ENCODE results near the gene CRYGD.
"Not testable (repeated sequence)": the region's sequence is repeated elsewhere in the genome, so short reads cannot be mapped to it uniquely, and the experiment has no call there.

Gene CRYGD

DNA sequence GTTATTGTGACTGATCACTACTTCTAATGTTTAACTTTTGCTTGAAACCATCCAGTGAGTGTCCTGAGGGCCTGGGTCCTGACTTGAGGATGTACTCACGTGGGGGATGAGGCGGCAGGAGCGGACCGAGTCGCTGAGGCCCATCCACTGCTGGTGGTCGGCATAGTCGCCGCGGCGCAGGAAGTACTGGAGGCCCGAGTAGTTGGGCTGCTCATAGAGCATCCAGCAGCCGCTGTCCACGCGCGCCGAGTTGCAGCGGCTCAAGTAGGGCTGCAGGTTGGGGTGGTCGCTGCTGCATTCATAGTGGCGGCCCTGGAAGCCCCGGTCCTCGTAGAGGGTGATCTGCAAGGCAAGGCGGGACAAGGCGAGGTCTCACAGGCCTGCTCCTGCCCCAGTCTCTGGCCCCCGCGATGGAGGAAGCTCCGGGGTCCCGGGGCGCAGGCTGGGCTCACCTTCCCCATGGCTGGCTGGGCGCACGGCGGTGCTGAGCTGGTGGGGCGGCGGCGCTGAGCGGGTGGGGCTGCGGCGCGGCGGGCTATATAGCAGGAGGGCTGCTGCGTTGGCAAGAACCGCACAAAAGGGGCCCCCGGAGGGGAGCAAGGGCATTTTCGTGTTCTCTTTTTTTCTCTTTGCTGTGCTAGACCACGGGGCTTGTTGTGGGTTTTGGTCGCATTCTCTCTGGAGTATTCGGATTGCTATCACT, at the start of gene CRYGD:
Gene CRYGD (minus strand): TSS at position 512 of the 703 bp plus-strand sequence. CDS start 51 bp downstream, at position 461.
- not testable (repeated sequence) for H3K9ac ChIP-seq (ENCODE audit: low read length); H3K9me2 ChIP-seq (replicated peaks; ENCODE audit: insufficient read depth, low read length); H3K9me3 ChIP-seq (replicated peaks; ENCODE audit: insufficient read depth, low read length); H3F3A ChIP-seq (ENCODE audit: insufficient read depth, low read length); H3K79me2 ChIP-seq (ENCODE audit: low read length); H3K4me3 ChIP-seq (ENCODE audit: low read length); H3K27me3 ChIP-seq (replicated peaks; ENCODE audit: insufficient read depth, low read length); H3K27ac ChIP-seq (ENCODE audit: low read length); H3K4me1 ChIP-seq (ENCODE audit: low read length); DNase-seq; H3K36me3 ChIP-seq (replicated peaks; ENCODE audit: insufficient read depth, low read length); H4K20me1 ChIP-seq (ENCODE audit: insufficient read depth, low read length); H3K4me2 ChIP-seq (ENCODE audit: low read depth, low read length); H2AFZ ChIP-seq (ENCODE audit: low read length)

DNA sequence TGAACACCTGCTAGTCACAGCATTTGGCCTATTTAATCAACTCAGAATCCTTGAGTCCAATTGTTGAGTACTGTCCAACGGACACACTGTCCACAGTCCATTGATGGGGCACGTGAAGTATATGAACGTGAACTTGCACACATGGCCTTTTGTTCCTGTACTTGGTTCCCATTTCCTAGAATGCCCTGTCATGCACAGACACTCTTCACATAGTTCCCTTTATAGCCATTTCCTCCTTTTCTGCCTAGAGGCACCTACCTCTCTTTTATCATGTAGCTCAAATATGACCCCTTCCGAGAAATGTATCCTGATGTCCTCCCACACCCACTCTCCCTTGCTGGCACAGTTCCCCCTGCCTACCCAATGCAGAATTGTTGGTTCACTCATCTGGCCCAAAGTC, 47.8 kb upstream of the CRYGD start:
- H3K79me2 ChIP-seq (ENCODE audit: low read length): no peaks in the 10 kb centered on the region
- no peaks in the 10 kb centered on the region for H3K36me3 ChIP-seq (replicated peaks; ENCODE audit: insufficient read depth, low read length)
- no peaks in the 10 kb centered on the region for H3K9me3 ChIP-seq (replicated peaks; ENCODE audit: insufficient read depth, low read length)
- no peaks in the 10 kb centered on the region for H4K20me1 ChIP-seq (ENCODE audit: insufficient read depth, low read length)
- no peaks in the 10 kb centered on the region for H3K27me3 ChIP-seq (replicated peaks; ENCODE audit: insufficient read depth, low read length)
- no peak for DNase-seq
- TF ChIP-seq EZH2phosphoT487 (IDR thresholded peaks at IDR 0.05; ENCODE audit: low read length) (no peak), EZH2 (optimal IDR thresholded peaks at IDR 0.05; ENCODE audit: low read depth, low read length) (no peak)
- TF ChIP-seq, protein P1, sequence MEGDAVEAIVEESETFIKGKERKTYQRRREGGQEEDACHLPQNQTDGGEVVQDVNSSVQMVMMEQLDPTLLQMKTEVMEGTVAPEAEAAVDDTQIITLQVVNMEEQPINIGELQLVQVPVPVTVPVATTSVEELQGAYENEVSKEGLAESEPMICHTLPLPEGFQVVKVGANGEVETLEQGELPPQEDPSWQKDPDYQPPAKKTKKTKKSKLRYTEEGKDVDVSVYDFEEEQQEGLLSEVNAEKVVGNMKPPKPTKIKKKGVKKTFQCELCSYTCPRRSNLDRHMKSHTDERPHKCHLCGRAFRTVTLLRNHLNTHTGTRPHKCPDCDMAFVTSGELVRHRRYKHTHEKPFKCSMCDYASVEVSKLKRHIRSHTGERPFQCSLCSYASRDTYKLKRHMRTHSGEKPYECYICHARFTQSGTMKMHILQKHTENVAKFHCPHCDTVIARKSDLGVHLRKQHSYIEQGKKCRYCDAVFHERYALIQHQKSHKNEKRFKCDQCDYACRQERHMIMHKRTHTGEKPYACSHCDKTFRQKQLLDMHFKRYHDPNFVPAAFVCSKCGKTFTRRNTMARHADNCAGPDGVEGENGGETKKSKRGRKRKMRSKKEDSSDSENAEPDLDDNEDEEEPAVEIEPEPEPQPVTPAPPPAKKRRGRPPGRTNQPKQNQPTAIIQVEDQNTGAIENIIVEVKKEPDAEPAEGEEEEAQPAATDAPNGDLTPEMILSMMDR (IDR thresholded peaks at IDR 0.05; ENCODE audit: low read length): no peak
- no peak overlapping the region for H2AFZ ChIP-seq (ENCODE audit: low read length)
- H3K4me3 ChIP-seq (ENCODE audit: low read length): no peak overlapping the region
- H3K9me2 ChIP-seq (replicated peaks; ENCODE audit: insufficient read depth, low read length): no peaks in the 10 kb centered on the region
- no peaks in the 10 kb centered on the region for H3F3A ChIP-seq (ENCODE audit: insufficient read depth, low read length)
- H3K27ac ChIP-seq (ENCODE audit: low read length): no peak overlapping the region
- H3K9ac ChIP-seq (ENCODE audit: low read length): no peak overlapping the region
- H3K4me1 ChIP-seq (ENCODE audit: low read length): no peaks in the 10 kb centered on the region
- no peak overlapping the region for H3K4me2 ChIP-seq (ENCODE audit: low read depth, low read length)

DNA sequence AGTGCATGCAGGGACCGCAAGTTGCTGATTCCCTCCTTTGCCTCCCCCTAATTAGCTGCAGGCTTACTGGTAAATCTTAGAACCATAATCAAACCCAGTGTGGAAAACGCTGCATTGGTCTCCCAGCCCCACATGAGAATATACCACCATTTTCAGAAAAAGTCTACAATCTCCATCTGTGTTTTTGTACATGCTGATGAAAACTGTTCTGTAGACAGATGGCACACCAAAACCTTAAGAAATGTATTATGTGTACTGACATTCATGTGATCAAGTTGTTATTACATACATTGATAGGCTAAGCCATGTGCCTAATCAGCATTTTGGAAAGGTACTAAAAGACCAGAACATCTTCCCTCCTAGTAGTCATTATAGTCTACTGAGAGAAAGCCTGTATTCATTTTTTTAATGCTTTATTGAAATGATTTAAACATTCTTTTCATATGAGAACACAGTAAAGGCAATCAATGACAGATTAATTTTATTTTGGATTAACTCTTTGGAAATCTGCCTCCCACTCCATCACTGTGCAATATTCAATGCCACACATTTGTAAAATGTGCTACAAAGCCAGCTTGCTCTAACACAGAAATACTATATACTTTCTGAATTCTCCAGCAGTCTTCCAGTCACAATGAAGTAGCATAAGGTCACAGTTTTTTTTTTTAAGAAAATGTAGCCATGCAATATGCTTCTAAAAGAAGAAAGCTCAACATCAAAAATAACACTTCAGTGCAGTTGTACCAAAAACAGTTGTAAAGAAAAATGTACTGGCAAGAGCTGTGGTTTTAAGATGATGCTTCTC, 40.8 kb upstream of the CRYGD start:
- H3F3A ChIP-seq (ENCODE audit: insufficient read depth, low read length): no peaks in the 10 kb centered on the region
- H4K20me1 ChIP-seq (ENCODE audit: insufficient read depth, low read length): no peaks in the 10 kb centered on the region
- no peak for DNase-seq
- H3K27me3 ChIP-seq (replicated peaks; ENCODE audit: insufficient read depth, low read length): no peaks in the 10 kb centered on the region
- no peak overlapping the region for H3K27ac ChIP-seq (ENCODE audit: low read length)
- H3K9me3 ChIP-seq (replicated peaks; ENCODE audit: insufficient read depth, low read length): no peaks in the 10 kb centered on the region
- H3K9ac ChIP-seq (ENCODE audit: low read length): no peak overlapping the region
- no peak overlapping the region for H3K4me3 ChIP-seq (ENCODE audit: low read length)
- no peaks in the 10 kb centered on the region for H3K9me2 ChIP-seq (replicated peaks; ENCODE audit: insufficient read depth, low read length)
- H2AFZ ChIP-seq (ENCODE audit: low read length): no peak overlapping the region
- no peaks in the 10 kb centered on the region for H3K79me2 ChIP-seq (ENCODE audit: low read length)
- H3K4me1 ChIP-seq (ENCODE audit: low read length): no peaks in the 10 kb centered on the region
- H3K4me2 ChIP-seq (ENCODE audit: low read depth, low read length): no peak overlapping the region
- H3K36me3 ChIP-seq (replicated peaks; ENCODE audit: insufficient read depth, low read length): no peaks in the 10 kb centered on the region
- TF ChIP-seq EZH2phosphoT487 (IDR thresholded peaks at IDR 0.05; ENCODE audit: low read length): no peak
- TF ChIP-seq, protein P1 (IDR thresholded peaks at IDR 0.05; ENCODE audit: low read length): no peak
- TF ChIP-seq EZH2 (optimal IDR thresholded peaks at IDR 0.05; ENCODE audit: low read depth, low read length): no peak

DNA sequence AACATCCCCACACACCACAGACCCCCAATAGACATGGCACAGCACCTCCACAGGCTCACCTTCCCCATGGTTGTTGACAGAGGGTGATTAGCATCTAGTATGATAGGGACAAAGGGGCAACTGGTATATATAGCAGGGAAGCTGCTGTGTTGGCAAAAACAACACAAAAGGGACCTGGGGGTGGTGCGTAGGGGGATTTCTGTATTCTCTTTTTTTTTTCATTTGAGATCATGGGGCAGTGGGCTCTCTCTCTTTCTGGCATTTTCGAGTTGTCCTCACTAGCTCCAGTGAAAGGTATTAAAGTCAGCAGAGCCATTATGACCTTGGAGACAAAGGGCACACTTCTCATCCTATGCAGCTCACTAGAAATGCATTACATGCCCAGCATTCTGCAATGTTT, 39.2 kb upstream of the CRYGD start, which contains the start of gene CRYGA:
Gene CRYGA (minus strand): TSS at position 101 of the 400 bp plus-strand sequence. CDS start 33 bp downstream, at position 68.
- DNase-seq: no peak

More for the DNA sequence above, 39.2 kb upstream of the CRYGD start, which contains the start of gene CRYGA:
- no peak for TF ChIP-seq EZH2 (optimal IDR thresholded peaks at IDR 0.05; ENCODE audit: low read depth, low read length)
- TF ChIP-seq, protein P1 (IDR thresholded peaks at IDR 0.05; ENCODE audit: low read length): no peak
- TF ChIP-seq EZH2phosphoT487 (IDR thresholded peaks at IDR 0.05; ENCODE audit: low read length): no peak
- Histone ChIP-seq H3K9me3 (replicated peaks; ENCODE audit: insufficient read depth, low read length) (no peaks in the 10 kb centered on the region), H4K20me1 (ENCODE audit: insufficient read depth, low read length) (no peaks in the 10 kb centered on the region), H3K4me2 (ENCODE audit: low read depth, low read length) (no peak within 1 kb of the TSS), H3K27ac (ENCODE audit: low read length) (no peak within 1 kb of the TSS), H3K9ac (ENCODE audit: low read length) (no peak within 1 kb of the TSS), H3K4me3 (ENCODE audit: low read length) (no peak within 1 kb of the TSS), H3K79me2 (ENCODE audit: low read length) (no peaks in the 10 kb centered on the region), H3K4me1 (ENCODE audit: low read length) (no peaks in the 10 kb centered on the region), H3K27me3 (replicated peaks; ENCODE audit: insufficient read depth, low read length) (no peaks in the 10 kb centered on the region), H3K9me2 (replicated peaks; ENCODE audit: insufficient read depth, low read length) (no peaks in the 10 kb centered on the region), H3K36me3 (replicated peaks; ENCODE audit: insufficient read depth, low read length) (no peaks in the 10 kb centered on the region), H3F3A (ENCODE audit: insufficient read depth, low read length) (no peaks in the 10 kb centered on the region), H2AFZ (ENCODE audit: low read length) (no peak within 1 kb of the TSS)
